Parathyroid adenoma (tissue), 2 donors: ENCODE measurements around the gene NCOA3.
A peak's percentile ranks its signal among the peaks of the same experiment; 100 is the strongest.
"Not testable (repeated sequence)": the region's sequence is repeated elsewhere in the genome, so short reads cannot be mapped to it uniquely, and the experiment has no call there.

Source experiments
- H2AFZ ChIP-seq: fragments of 300-600 bp; sonication (generic); one replicate; pipeline ENCODE4 v1.7.0; 2017; ENCODE audit warnings: antibody characterized with exemption, mild to moderate bottlenecking
- H3K27ac ChIP-seq: fragments of 300-600 bp; sonication (generic); one replicate; pipeline ENCODE4 v1.7.0; 2017
- H3K27me3 ChIP-seq: fragments of 300-600 bp; sonication (generic); one replicate; pipeline ENCODE4 v1.7.0; 2017; ENCODE audit warnings: low read length; ENCODE audit not compliant: control insufficient read depth, insufficient read depth
- H3K36me3 ChIP-seq: fragments of 300-600 bp; sonication (generic); one replicate; pipeline ENCODE4 v1.7.0; 2017; ENCODE audit warnings: low read length; ENCODE audit not compliant: control insufficient read depth, insufficient read depth
- H3K4me1 ChIP-seq: fragments of 300-600 bp; sonication (generic); one replicate; pipeline ENCODE4 v1.7.0; 2017; ENCODE audit warnings: control low read depth
- H3K4me2 ChIP-seq: fragments of 300-600 bp; sonication (generic); one replicate; pipeline ENCODE4 v1.7.0; 2017; ENCODE audit warnings: low read length
- H3K4me3 ChIP-seq: fragments of 300-600 bp; sonication (generic); one replicate; pipeline ENCODE4 v1.7.0; 2017; ENCODE audit warnings: low read depth, low read length
- H3K79me2 ChIP-seq: fragments of 300-600 bp; sonication (generic); one replicate; pipeline ENCODE4 v1.7.0; 2017; ENCODE audit warnings: control low read depth
- H3K9ac ChIP-seq: fragments of 300-600 bp; sonication (generic); one replicate; pipeline ENCODE4 v1.7.0; 2017; ENCODE audit warnings: mild to moderate bottlenecking
- H3K9me3 ChIP-seq: fragments of 300-600 bp; sonication (generic); one replicate; pipeline ENCODE4 v1.7.0; 2017; ENCODE audit warnings: low read length; ENCODE audit not compliant: control insufficient read depth
- CTCF ChIP-seq: fragments of 300-600 bp; sonication (generic); IDR thresholded peaks from one replicate; pipeline ENCODE4 v1.7.0; 2017; ENCODE audit warnings: antibody characterized with exemption, mild to moderate bottlenecking
- donor health status: primary hyperparathyroidism.

NCOA3 gene

GRCh38 chr20:47493175-47493962 is 8.3 kb upstream of the NCOA3 start:
- Histone ChIP-seq H3K9ac (no peak overlapping the region), H3K4me3 (peak overlapping the region; percentile 38), H3K27ac (peak overlapping the region; percentile 65), H2AFZ (peak overlapping the region; percentile 63), H3K79me2 (no peaks in the 10 kb centered on the region), H3K27me3 (no peaks in the 10 kb centered on the region), H3K36me3 (no peaks in the 10 kb centered on the region), H3K4me1 (peaks cover 9% of the 10 kb centered on the region), H3K4me2 (peak overlapping the region; percentile 62), H3K9me3 (no peaks in the 10 kb centered on the region)
- no peak for TF ChIP-seq CTCF

GRCh38 chr20:47493963-47494293 is 7.8 kb upstream of the NCOA3 start:
- H3K36me3 ChIP-seq, result no peaks in the 10 kb centered on the region
- peak overlapping the region; percentile 63 for H2AFZ ChIP-seq
- H3K27me3 ChIP-seq, result no peaks in the 10 kb centered on the region
- H3K4me2 ChIP-seq, result peak overlapping the region; percentile 62
- peaks cover 9% of the 10 kb centered on the region for H3K4me1 ChIP-seq
- H3K4me3 ChIP-seq, result no peak overlapping the region
- TF ChIP-seq CTCF, result no peak
- no peaks in the 10 kb centered on the region for H3K79me2 ChIP-seq
- no peaks in the 10 kb centered on the region for H3K9me3 ChIP-seq
- H3K9ac ChIP-seq, result no peak overlapping the region
- H3K27ac ChIP-seq, result peak overlapping the region; percentile 65

- H3K4me3 ChIP-seq, H3K9ac ChIP-seq, H3K27me3 ChIP-seq, H3K9me3 ChIP-seq, H2AFZ ChIP-seq, H3K27ac ChIP-seq, H3K4me2 ChIP-seq, H3K4me1 ChIP-seq, H3K36me3 ChIP-seq, H3K79me2 ChIP-seq: not testable (repeated sequence)
Measured at GRCh38 chr20:47494606-47495005, 7.1 kb upstream of the NCOA3 start.

GRCh38 chr20:47496118-47496517 is 5.6 kb upstream of the NCOA3 start:
- no peak for TF ChIP-seq CTCF
- H2AFZ ChIP-seq, result no peak overlapping the region
- no peaks in the 10 kb centered on the region for H3K79me2 ChIP-seq
- H3K4me3 ChIP-seq, result no peak overlapping the region
- no peak overlapping the region for H3K27ac ChIP-seq
- H3K9me3 ChIP-seq, result no peaks in the 10 kb centered on the region
- H3K36me3 ChIP-seq, result no peaks in the 10 kb centered on the region
- H3K4me2 ChIP-seq, result no peak overlapping the region
- H3K9ac ChIP-seq, result no peak overlapping the region
- H3K4me1 ChIP-seq, result peaks cover 13% of the 10 kb centered on the region
- no peaks in the 10 kb centered on the region for H3K27me3 ChIP-seq

GRCh38 chr20:47498606-47499005 is 3.1 kb upstream of the NCOA3 start:
- Histone ChIP-seq H3K4me3 (no peak overlapping the region), H3K36me3 (no peaks in the 10 kb centered on the region), H3K9me3 (no peaks in the 10 kb centered on the region), H3K79me2 (no peaks in the 10 kb centered on the region), H3K4me1 (peaks cover 11% of the 10 kb centered on the region), H3K9ac (no peak overlapping the region), H2AFZ (no peak overlapping the region), H3K27ac (no peak overlapping the region), H3K27me3 (no peaks in the 10 kb centered on the region), H3K4me2 (no peak overlapping the region)
- TF ChIP-seq CTCF, result no peak
